ENCODE measurements around the gene KCNK4. TPM values are rescaled to one million over a fixed set of nuclear protein-coding genes. Genes with fewer than 3 reads are reported as not detected.

The KCNK4 gene
- total and polyA plus RNA-seq, 2 of the 13 experiments (the other 11 are each of a cell fraction or from before 2014, with no cell fraction given): not detected

- TF ChIP-seq, protein P1, sequence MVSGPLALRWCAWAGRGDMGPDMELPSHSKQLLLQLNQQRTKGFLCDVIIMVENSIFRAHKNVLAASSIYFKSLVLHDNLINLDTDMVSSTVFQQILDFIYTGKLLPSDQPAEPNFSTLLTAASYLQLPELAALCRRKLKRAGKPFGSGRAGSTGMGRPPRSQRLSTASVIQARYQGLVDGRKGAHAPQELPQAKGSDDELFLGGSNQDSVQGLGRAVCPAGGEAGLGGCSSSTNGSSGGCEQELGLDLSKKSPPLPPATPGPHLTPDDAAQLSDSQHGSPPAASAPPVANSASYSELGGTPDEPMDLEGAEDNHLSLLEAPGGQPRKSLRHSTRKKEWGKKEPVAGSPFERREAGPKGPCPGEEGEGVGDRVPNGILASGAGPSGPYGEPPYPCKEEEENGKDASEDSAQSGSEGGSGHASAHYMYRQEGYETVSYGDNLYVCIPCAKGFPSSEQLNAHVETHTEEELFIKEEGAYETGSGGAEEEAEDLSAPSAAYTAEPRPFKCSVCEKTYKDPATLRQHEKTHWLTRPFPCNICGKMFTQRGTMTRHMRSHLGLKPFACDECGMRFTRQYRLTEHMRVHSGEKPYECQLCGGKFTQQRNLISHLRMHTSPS (CRISPR knock-in tag; IDR thresholded peaks at IDR 0.05; ENCODE audit: low read depth): peak; percentile 85
- TF ChIP-seq E2F1 (CRISPR knock-in tag; IDR thresholded peaks at IDR 0.05) (peak; percentile 76; the same call in 1 of the 2 replicates), MTA3 (CRISPR knock-in tag; IDR thresholded peaks at IDR 0.05) (no peak), SOX6 (IDR thresholded peaks at IDR 0.05) (no peak), SOX6 (CRISPR knock-in tag; IDR thresholded peaks at IDR 0.05) (no peak; the same call in 1 of the 2 replicates), ZNF724P (CRISPR knock-in tag; IDR thresholded peaks at IDR 0.05; ENCODE audit: borderline replicate concordance) (peak; percentile 51; the same call in 1 of the 2 replicates), ZUFSP (CRISPR knock-in tag; IDR thresholded peaks at IDR 0.05; ENCODE audit: borderline replicate concordance) (no peak), RORA (CRISPR knock-in tag; IDR thresholded peaks at IDR 0.05) (no peak), HNRNPL (IDR thresholded peaks at IDR 0.05; ENCODE audit: low read depth, low read length) (peak; percentile 69; the same call in 1 of the 2 replicates), ZNF761 (CRISPR knock-in tag; conservative IDR thresholded peaks at IDR 0.05) (peak; percentile 69; the same call in 1 of the 2 replicates), ZNF274 (CRISPR knock-in tag; IDR thresholded peaks at IDR 0.05) (no peak), NFIB (CRISPR knock-in tag; IDR thresholded peaks at IDR 0.05; ENCODE audit: borderline replicate concordance) (no peak), ZNF674 (CRISPR knock-in tag; IDR thresholded peaks at IDR 0.05; ENCODE audit: low read depth) (no peak), ELF3 (CRISPR knock-in tag; IDR thresholded peaks at IDR 0.05) (0 out of 2 replicates have a peak, but pooled peaks have one; percentile 32), REXO4 (CRISPR knock-in tag; IDR thresholded peaks at IDR 0.05; ENCODE audit: borderline replicate concordance) (no peak), TAF15 (IDR thresholded peaks at IDR 0.05; ENCODE audit: low read depth, low read length, poor library complexity, severe bottlenecking) (no peak), ZNF350 (CRISPR knock-in tag; IDR thresholded peaks at IDR 0.05; ENCODE audit: borderline replicate concordance, low read depth) (no peak), KDM5A (IDR thresholded peaks at IDR 0.05; ENCODE audit: borderline replicate concordance, low read length) (no peak), HMG20B (CRISPR knock-in tag; conservative IDR thresholded peaks at IDR 0.05) (no peak)
- TF ChIP-seq, protein P2, sequence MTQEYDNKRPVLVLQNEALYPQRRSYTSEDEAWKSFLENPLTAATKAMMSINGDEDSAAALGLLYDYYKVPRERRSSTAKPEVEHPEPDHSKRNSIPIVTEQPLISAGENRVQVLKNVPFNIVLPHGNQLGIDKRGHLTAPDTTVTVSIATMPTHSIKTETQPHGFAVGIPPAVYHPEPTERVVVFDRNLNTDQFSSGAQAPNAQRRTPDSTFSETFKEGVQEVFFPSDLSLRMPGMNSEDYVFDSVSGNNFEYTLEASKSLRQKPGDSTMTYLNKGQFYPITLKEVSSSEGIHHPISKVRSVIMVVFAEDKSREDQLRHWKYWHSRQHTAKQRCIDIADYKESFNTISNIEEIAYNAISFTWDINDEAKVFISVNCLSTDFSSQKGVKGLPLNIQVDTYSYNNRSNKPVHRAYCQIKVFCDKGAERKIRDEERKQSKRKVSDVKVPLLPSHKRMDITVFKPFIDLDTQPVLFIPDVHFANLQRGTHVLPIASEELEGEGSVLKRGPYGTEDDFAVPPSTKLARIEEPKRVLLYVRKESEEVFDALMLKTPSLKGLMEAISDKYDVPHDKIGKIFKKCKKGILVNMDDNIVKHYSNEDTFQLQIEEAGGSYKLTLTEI (CRISPR knock-in tag; conservative IDR thresholded peaks at IDR 0.05): no peak
- TF ChIP-seq, protein P3, sequence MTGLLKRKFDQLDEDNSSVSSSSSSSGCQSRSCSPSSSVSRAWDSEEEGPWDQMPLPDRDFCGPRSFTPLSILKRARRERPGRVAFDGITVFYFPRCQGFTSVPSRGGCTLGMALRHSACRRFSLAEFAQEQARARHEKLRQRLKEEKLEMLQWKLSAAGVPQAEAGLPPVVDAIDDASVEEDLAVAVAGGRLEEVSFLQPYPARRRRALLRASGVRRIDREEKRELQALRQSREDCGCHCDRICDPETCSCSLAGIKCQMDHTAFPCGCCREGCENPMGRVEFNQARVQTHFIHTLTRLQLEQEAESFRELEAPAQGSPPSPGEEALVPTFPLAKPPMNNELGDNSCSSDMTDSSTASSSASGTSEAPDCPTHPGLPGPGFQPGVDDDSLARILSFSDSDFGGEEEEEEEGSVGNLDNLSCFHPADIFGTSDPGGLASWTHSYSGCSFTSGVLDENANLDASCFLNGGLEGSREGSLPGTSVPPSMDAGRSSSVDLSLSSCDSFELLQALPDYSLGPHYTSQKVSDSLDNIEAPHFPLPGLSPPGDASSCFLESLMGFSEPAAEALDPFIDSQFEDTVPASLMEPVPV (CRISPR knock-in tag; IDR thresholded peaks at IDR 0.05): no peak; the same call in 1 of the 2 replicates
Observed at GRCh38 chr11:64317961-64318765, 27.1 kb downstream of the KCNK4 start, which contains the start of gene PRDX5 (continued).

Data from HepG2 (cell line).